ENCODE results near the gene NPHS1.

- TF ChIP-seq SMARCA5 (IDR thresholded peaks at IDR 0.05) (no peak), THRAP3 (IDR thresholded peaks at IDR 0.05; ENCODE audit: borderline replicate concordance) (no peak)
These were observed 48.8 kb upstream of the NPHS1 start for GRCh38 chr19:35901055-35901644.

All from K562 (cell line).